ENCODE data around the gene DENND1C.

GRCh38 chr19:6524311-6524710 is 42.7 kb upstream of the DENND1C start:
- TF ChIP-seq POLR2A (IDR thresholded peaks at IDR 0.05) (no peak), CTCF (IDR thresholded peaks at IDR 0.05) (no peak)

Data from right lobe of liver (tissue), 4 donors.